ENCODE results near the gene TLR1.

TLR1 gene

GRCh38 chr4:38831653-38832052, 27.1 kb upstream of the TLR1 start (continued):
- TF ChIP-seq TCF4 (CRISPR knock-in tag; IDR thresholded peaks at IDR 0.05; ENCODE audit: borderline replicate concordance) (no peak), RARB (CRISPR knock-in tag; IDR thresholded peaks at IDR 0.05) (no peak), OSR1 (CRISPR knock-in tag; IDR thresholded peaks at IDR 0.05) (no peak)

GRCh38 chr4:38829237-38829636, 24.6 kb upstream of the TLR1 start:
- TF ChIP-seq ARNTL (CRISPR knock-in tag; IDR thresholded peaks at IDR 0.05; ENCODE audit: borderline replicate concordance, low read depth) (no peak), ZNF8 (CRISPR knock-in tag; IDR thresholded peaks at IDR 0.05) (no peak), ISL1 (CRISPR knock-in tag; IDR thresholded peaks at IDR 0.05) (no peak), TOX (CRISPR knock-in tag; IDR thresholded peaks at IDR 0.05; ENCODE audit: borderline replicate concordance) (no peak), CSRNP3 (CRISPR knock-in tag; IDR thresholded peaks at IDR 0.05) (no peak), TSHZ2 (CRISPR knock-in tag; IDR thresholded peaks at IDR 0.05) (no peak), CSDC2 (CRISPR knock-in tag; IDR thresholded peaks at IDR 0.05) (no peak), ZNF70 (CRISPR knock-in tag; IDR thresholded peaks at IDR 0.05) (no peak), POU6F1 (CRISPR knock-in tag; IDR thresholded peaks at IDR 0.05; ENCODE audit: borderline replicate concordance, low read depth) (no peak), CREB5 (CRISPR knock-in tag; IDR thresholded peaks at IDR 0.05; ENCODE audit: low read depth) (no peak), ESRRG (CRISPR knock-in tag; IDR thresholded peaks at IDR 0.05) (no peak), RARB (CRISPR knock-in tag; IDR thresholded peaks at IDR 0.05) (no peak), OSR1 (CRISPR knock-in tag; IDR thresholded peaks at IDR 0.05) (no peak), PPARA (CRISPR knock-in tag; IDR thresholded peaks at IDR 0.05; ENCODE audit: borderline replicate concordance) (no peak)
- ATAC-seq, result no peak

GRCh38 chr4:38823766-38824165, 19.2 kb upstream of the TLR1 start:
- no peak for ATAC-seq
- TF ChIP-seq BACH2 (CRISPR knock-in tag; IDR thresholded peaks at IDR 0.05; ENCODE audit: borderline replicate concordance), result no peak
- no peak for TF ChIP-seq ZNF565 (CRISPR knock-in tag; conservative IDR thresholded peaks at IDR 0.05; ENCODE audit: low read depth)

- TF ChIP-seq TOX (CRISPR knock-in tag; IDR thresholded peaks at IDR 0.05; ENCODE audit: borderline replicate concordance) (no peak), ISL1 (CRISPR knock-in tag; IDR thresholded peaks at IDR 0.05) (no peak), ZC3H10 (CRISPR knock-in tag; IDR thresholded peaks at IDR 0.05) (no peak), TSHZ2 (CRISPR knock-in tag; IDR thresholded peaks at IDR 0.05) (no peak), GLIS3 (CRISPR knock-in tag; IDR thresholded peaks at IDR 0.05) (no peak)
Observed at GRCh38 chr4:38822748-38823303, 18.2 kb upstream of the TLR1 start.

More at GRCh38 chr4:38822748-38823303, 18.2 kb upstream of the TLR1 start:
- no peak for ATAC-seq

Measured in SK-N-SH treated with all-trans-retinoic acid at 6 μM for 48 hours (cell line).